ENCODE results near the gene ITGAL. TPM values are rescaled to one million over a fixed set of nuclear protein-coding genes. Genes with fewer than 3 reads are reported as not detected.
"Not testable (repeated sequence)": the region's sequence is repeated elsewhere in the genome, so short reads cannot be mapped to it uniquely, and the experiment has no call there.

Gene ITGAL
- total RNA-seq, 2 donors from 2014 or later: 1.3 to 9.2 TPM

GRCh38 chr16:30459456-30459855 is 13.1 kb upstream of the ITGAL start:
- Histone ChIP-seq H3K9me3 (no peaks in the 10 kb centered on the region), H3K4me1 (no peaks in the 10 kb centered on the region), H3K27ac (no peak overlapping the region), H3K27me3 (no peaks in the 10 kb centered on the region), H3K36me3 (replicated peaks in 1 of 2; ENCODE audit: insufficient read depth in 1 of 2, low read depth in 2 of 2) (no peaks in the 10 kb centered on the region), H3K4me3 (no peak overlapping the region)
- ATAC-seq (no peak), DNase-seq (no peak)
- TF ChIP-seq CTCF (IDR thresholded peaks at IDR 0.05) (no peak), POLR2A (IDR thresholded peaks at IDR 0.05) (no peak)
- WGBS, 2 donors: 83 to 85% methylated on average over 11 of the region's 11 CpGs
- intact Hi-C loops (cut with DNase I): loop anchor here (5.0 kb wide), 1 partner anchor 53 kb away; no protein-coding TSS in a partner anchor

- H3K9me3 ChIP-seq; ATAC-seq; intact Hi-C loops (cut with DNase I); H3K27ac ChIP-seq; H3K4me1 ChIP-seq; H3K27me3 ChIP-seq; H3K36me3 ChIP-seq (replicated peaks in 1 of 2; ENCODE audit: insufficient read depth in 1 of 2, low read depth in 2 of 2); DNase-seq; H3K4me3 ChIP-seq: not testable (repeated sequence)
- 71 to 83% methylated on average over 5 of the region's 5 CpGs for WGBS, 2 donors
These were observed 11.1 kb upstream of the ITGAL start for GRCh38 chr16:30461426-30461825.

GRCh38 chr16:30464078-30464477 is 8.5 kb upstream of the ITGAL start:
- Histone ChIP-seq H3K4me3 (no peak overlapping the region), H3K27ac (no peak overlapping the region), H3K4me1 (no peaks in the 10 kb centered on the region), H3K27me3 (no peaks in the 10 kb centered on the region), H3K36me3 (replicated peaks in 1 of 2; ENCODE audit: insufficient read depth in 1 of 2, low read depth in 2 of 2) (no peaks in the 10 kb centered on the region), H3K9me3 (no peaks in the 10 kb centered on the region)
- TF ChIP-seq CTCF (IDR thresholded peaks at IDR 0.05) (no peak), POLR2A (IDR thresholded peaks at IDR 0.05) (no peak)
- DNase-seq (no peak), ATAC-seq (no peak)
- 83 to 89% methylated on average over 7 of the region's 7 CpGs for WGBS, 2 donors
- intact Hi-C loops (cut with DNase I): no loop called here

- no peaks in the 10 kb centered on the region for H3K9me3 ChIP-seq
- ATAC-seq: no peak
- H3K4me3 ChIP-seq: no peak overlapping the region
- WGBS, 2 donors: 66 to 74% methylated on average over 3 of the region's 3 CpGs
- no peak overlapping the region for H3K27ac ChIP-seq
- H3K36me3 ChIP-seq (replicated peaks in 1 of 2; ENCODE audit: insufficient read depth in 1 of 2, low read depth in 2 of 2): no peaks in the 10 kb centered on the region
- TF ChIP-seq POLR2A (IDR thresholded peaks at IDR 0.05) (no peak), CTCF (IDR thresholded peaks at IDR 0.05) (no peak)
- intact Hi-C loops (cut with DNase I): no loop called here
- no peaks in the 10 kb centered on the region for H3K4me1 ChIP-seq
- peaks cover 0 to 6% of the 10 kb centered on the region in 2 donors for H3K27me3 ChIP-seq
- no peak for DNase-seq
These were observed 2.4 kb upstream of the ITGAL start for GRCh38 chr16:30470170-30470512.

GRCh38 chr16:30470632-30470995 is 1.9 kb upstream of the ITGAL start:
- TF ChIP-seq POLR2A (IDR thresholded peaks at IDR 0.05) (no peak), CTCF (IDR thresholded peaks at IDR 0.05) (no peak)
- 80 to 86% methylated on average over 6 to 8 of the region's 8 CpGs for WGBS, 2 donors
- H3K27ac ChIP-seq: no peak overlapping the region
- peaks cover 0 to 6% of the 10 kb centered on the region in 2 donors for H3K27me3 ChIP-seq
- no peak overlapping the region for H3K4me3 ChIP-seq
- no peaks in the 10 kb centered on the region for H3K4me1 ChIP-seq
- ATAC-seq (no peak), DNase-seq (no peak)
- H3K9me3 ChIP-seq: no peaks in the 10 kb centered on the region
- no peaks in the 10 kb centered on the region for H3K36me3 ChIP-seq (replicated peaks in 1 of 2; ENCODE audit: insufficient read depth in 1 of 2, low read depth in 2 of 2)
- intact Hi-C loops (cut with DNase I): no loop called here
